ENCODE measurements around the gene GNAS. TPM values are rescaled to one million over a fixed set of nuclear protein-coding genes. Genes with fewer than 3 reads are reported as not detected.
"Not testable (repeated sequence)": the region's sequence is repeated elsewhere in the genome, so short reads cannot be mapped to it uniquely, and the experiment has no call there.

GNAS gene
- total RNA-seq, 2 donors from 2014 or later, result 1,246 to 1,267 TPM

DNA sequence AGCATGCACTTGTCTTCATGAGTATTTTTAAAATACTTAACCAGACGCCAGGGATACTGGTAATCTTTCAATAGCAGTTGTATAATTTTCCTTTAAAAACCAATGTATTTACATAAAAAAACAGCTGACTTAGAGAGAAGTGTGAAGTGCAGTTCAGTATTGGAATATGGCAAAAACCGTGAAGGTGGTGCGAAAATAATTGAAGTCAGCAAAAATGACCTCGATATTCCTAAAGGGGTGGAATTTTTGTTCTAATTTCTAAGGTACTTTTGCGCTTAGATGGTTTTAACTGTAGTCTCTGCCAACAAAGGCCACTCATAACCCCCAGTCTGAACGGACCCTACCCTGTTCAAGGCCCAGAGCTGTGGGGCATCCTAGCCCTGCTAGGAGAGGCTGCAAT lies 27.1 kb upstream of the GNAS start:
- no peak overlapping the region for H3K4me3 Mint-ChIP-seq
- 90 to 98% methylated on average over 6 of the region's 6 CpGs for WGBS, 2 experiments (ENCODE audit: insufficient coverage in 1 of 2, insufficient read length in 1 of 2)
- peaks cover 3% of the 10 kb centered on the region for H3K9me3 Mint-ChIP-seq
- peaks cover 17% of the 10 kb centered on the region for H3K36me3 ChIP-seq (ENCODE audit: control insufficient read depth, insufficient read depth, low read length)
- no peaks in the 10 kb centered on the region for H3K4me1 ChIP-seq (ENCODE audit: control insufficient read depth, insufficient read depth, low read length)
- H3K36me3 Mint-ChIP-seq (ENCODE audit: low read depth), result peaks cover 33% of the 10 kb centered on the region
- H3K27me3 ChIP-seq (ENCODE audit: control insufficient read depth, insufficient read depth, low read length, poor library complexity, severe bottlenecking), result no peaks in the 10 kb centered on the region
- DNase-seq, result no peak
- H3K27ac Mint-ChIP-seq, result no peak overlapping the region
- H3K4me1 Mint-ChIP-seq, result no peaks in the 10 kb centered on the region
- H3K9me3 ChIP-seq (ENCODE audit: control insufficient read depth, low read length), result no peaks in the 10 kb centered on the region
- no peak overlapping the region for H3K4me3 ChIP-seq (ENCODE audit: low read length)
- no peaks in the 10 kb centered on the region for H3K27me3 Mint-ChIP-seq (ENCODE audit: insufficient read depth)
- H3K27ac ChIP-seq (ENCODE audit: low read depth, low read length), result no peak overlapping the region
- TF ChIP-seq, protein P1, sequence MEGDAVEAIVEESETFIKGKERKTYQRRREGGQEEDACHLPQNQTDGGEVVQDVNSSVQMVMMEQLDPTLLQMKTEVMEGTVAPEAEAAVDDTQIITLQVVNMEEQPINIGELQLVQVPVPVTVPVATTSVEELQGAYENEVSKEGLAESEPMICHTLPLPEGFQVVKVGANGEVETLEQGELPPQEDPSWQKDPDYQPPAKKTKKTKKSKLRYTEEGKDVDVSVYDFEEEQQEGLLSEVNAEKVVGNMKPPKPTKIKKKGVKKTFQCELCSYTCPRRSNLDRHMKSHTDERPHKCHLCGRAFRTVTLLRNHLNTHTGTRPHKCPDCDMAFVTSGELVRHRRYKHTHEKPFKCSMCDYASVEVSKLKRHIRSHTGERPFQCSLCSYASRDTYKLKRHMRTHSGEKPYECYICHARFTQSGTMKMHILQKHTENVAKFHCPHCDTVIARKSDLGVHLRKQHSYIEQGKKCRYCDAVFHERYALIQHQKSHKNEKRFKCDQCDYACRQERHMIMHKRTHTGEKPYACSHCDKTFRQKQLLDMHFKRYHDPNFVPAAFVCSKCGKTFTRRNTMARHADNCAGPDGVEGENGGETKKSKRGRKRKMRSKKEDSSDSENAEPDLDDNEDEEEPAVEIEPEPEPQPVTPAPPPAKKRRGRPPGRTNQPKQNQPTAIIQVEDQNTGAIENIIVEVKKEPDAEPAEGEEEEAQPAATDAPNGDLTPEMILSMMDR (conservative IDR thresholded peaks at IDR 0.05), result no peak
- H3K9ac ChIP-seq (ENCODE audit: extremely low read depth, low read length, poor library complexity, severe bottlenecking), result no peak overlapping the region

DNA sequence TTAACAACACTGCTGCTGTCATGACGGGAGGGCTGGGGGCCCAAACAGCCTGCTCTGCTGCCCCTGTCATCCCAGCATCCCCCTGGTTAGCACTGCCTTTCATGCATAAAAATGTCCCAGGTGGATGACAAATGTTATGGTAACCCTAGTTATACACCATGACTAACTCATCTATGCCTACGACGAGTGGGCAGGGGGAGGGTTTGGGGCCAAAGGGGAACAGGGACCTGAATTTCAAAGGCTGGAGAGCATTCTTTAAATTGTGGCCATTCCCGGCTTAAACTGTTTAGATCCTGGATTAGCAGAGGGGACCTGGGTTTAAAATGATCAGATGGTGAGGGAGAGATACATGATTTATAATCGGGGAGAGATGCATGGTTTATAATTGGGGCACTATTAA lies 26.2 kb upstream of the GNAS start:
- H3K9me3 Mint-ChIP-seq, result no peaks in the 10 kb centered on the region
- peaks cover 29% of the 10 kb centered on the region for H3K36me3 Mint-ChIP-seq (ENCODE audit: low read depth)
- no peak overlapping the region for H3K27ac Mint-ChIP-seq

DNA sequence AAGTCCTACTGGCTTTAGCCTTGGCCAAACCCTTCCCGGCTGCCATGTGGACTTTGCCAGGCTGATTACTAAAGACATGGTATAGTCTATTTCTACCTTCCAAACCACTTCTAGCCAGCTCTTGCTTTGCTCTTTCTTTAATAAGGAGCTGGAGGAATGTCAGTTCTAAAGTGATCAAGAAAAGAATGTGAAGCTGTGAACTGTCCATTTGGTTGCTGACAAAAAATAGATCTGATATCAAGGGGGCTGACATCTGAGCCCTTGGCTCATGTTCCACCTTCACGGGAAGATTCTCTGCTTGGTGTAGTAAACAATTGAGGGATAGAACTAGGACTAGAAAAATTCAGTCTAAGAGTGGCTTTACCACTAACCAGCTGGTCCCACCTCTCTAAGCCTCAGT lies 24.4 kb upstream of the GNAS start:
- Mint-ChIP-seq H3K36me3 (ENCODE audit: low read depth) (peaks cover 31% of the 10 kb centered on the region), H3K4me1 (no peaks in the 10 kb centered on the region)

More for the DNA sequence above, 26.2 kb upstream of the GNAS start:
- no peak overlapping the region for H3K4me3 ChIP-seq (ENCODE audit: low read length)
- no peaks in the 10 kb centered on the region for H3K9me3 ChIP-seq (ENCODE audit: control insufficient read depth, low read length)
- no peak overlapping the region for H3K9ac ChIP-seq (ENCODE audit: extremely low read depth, low read length, poor library complexity, severe bottlenecking)
- no peak for DNase-seq
- peaks cover 17% of the 10 kb centered on the region for H3K36me3 ChIP-seq (ENCODE audit: control insufficient read depth, insufficient read depth, low read length)
- no peaks in the 10 kb centered on the region for H3K27me3 ChIP-seq (ENCODE audit: control insufficient read depth, insufficient read depth, low read length, poor library complexity, severe bottlenecking)
- TF ChIP-seq, protein P1 (conservative IDR thresholded peaks at IDR 0.05), result no peak
- 88 to 93% methylated on average over 4 of the region's 5 CpGs for WGBS, 2 experiments (ENCODE audit: insufficient coverage in 1 of 2, insufficient read length in 1 of 2)
- H3K4me1 ChIP-seq (ENCODE audit: control insufficient read depth, insufficient read depth, low read length), result no peaks in the 10 kb centered on the region
- Mint-ChIP-seq H3K4me3 (no peak overlapping the region), H3K4me1 (no peaks in the 10 kb centered on the region), H3K27me3 (ENCODE audit: insufficient read depth) (no peaks in the 10 kb centered on the region)
- no peak overlapping the region for H3K27ac ChIP-seq (ENCODE audit: low read depth, low read length)

DNA sequence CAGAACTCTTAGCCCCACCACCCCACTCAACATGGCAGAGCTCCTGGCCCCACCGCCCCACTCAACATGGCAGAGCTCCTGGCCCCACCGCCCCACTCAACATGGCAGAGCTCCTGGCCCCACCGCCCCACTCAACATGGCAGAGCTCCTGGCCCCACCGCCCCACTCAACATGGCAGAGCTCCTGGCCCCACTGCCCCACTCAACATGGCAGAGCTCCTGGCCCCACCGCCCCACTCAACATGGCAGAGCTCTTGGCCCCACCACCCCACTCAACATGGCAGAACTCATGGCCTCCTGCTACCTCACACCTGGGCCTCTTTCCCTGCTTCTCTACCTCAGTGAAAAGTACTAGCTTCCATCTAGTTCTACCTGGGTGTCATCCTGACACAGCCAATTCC lies 23.7 kb upstream of the GNAS start:
- H3K27ac ChIP-seq (ENCODE audit: low read depth, low read length); H3K27ac Mint-ChIP-seq; H3K4me3 Mint-ChIP-seq; H3K9ac ChIP-seq (ENCODE audit: extremely low read depth, low read length, poor library complexity, severe bottlenecking); H3K9me3 ChIP-seq (ENCODE audit: control insufficient read depth, low read length); DNase-seq; H3K27me3 ChIP-seq (ENCODE audit: control insufficient read depth, insufficient read depth, low read length, poor library complexity, severe bottlenecking); H3K4me1 ChIP-seq (ENCODE audit: control insufficient read depth, insufficient read depth, low read length); H3K4me3 ChIP-seq (ENCODE audit: low read length); H3K4me1 Mint-ChIP-seq; H3K27me3 Mint-ChIP-seq (ENCODE audit: insufficient read depth); H3K9me3 Mint-ChIP-seq: not testable (repeated sequence)
- peaks cover 31% of the 10 kb centered on the region for H3K36me3 Mint-ChIP-seq (ENCODE audit: low read depth)
- peaks cover 19% of the 10 kb centered on the region for H3K36me3 ChIP-seq (ENCODE audit: control insufficient read depth, insufficient read depth, low read length)
- WGBS, 2 experiments (ENCODE audit: insufficient coverage in 1 of 2, insufficient read length in 1 of 2), result 93% methylated on average over 2 of the region's 5 CpGs; no CpG with 5 or more reads in 1 of the 2 experiments

More for the DNA sequence above, 24.4 kb upstream of the GNAS start:
- H3K27ac Mint-ChIP-seq, result no peak overlapping the region
- H3K4me3 Mint-ChIP-seq, result no peak overlapping the region
- no peaks in the 10 kb centered on the region for H3K9me3 ChIP-seq (ENCODE audit: control insufficient read depth, low read length)
- H3K27me3 ChIP-seq (ENCODE audit: control insufficient read depth, insufficient read depth, low read length, poor library complexity, severe bottlenecking), result no peaks in the 10 kb centered on the region
- H3K36me3 ChIP-seq (ENCODE audit: control insufficient read depth, insufficient read depth, low read length), result peaks cover 22% of the 10 kb centered on the region
- 91 to 100% methylated on average over 1 to 2 of the region's 2 CpGs for WGBS, 2 experiments (ENCODE audit: insufficient coverage in 1 of 2, insufficient read length in 1 of 2)
- TF ChIP-seq, protein P1 (conservative IDR thresholded peaks at IDR 0.05), result no peak
- H3K9me3 Mint-ChIP-seq, result no peaks in the 10 kb centered on the region
- no peak overlapping the region for H3K9ac ChIP-seq (ENCODE audit: extremely low read depth, low read length, poor library complexity, severe bottlenecking)
- no peaks in the 10 kb centered on the region for H3K27me3 Mint-ChIP-seq (ENCODE audit: insufficient read depth)
- H3K4me3 ChIP-seq (ENCODE audit: low read length), result no peak overlapping the region
- H3K4me1 ChIP-seq (ENCODE audit: control insufficient read depth, insufficient read depth, low read length), result no peaks in the 10 kb centered on the region
- no peak overlapping the region for H3K27ac ChIP-seq (ENCODE audit: low read depth, low read length)
- DNase-seq, result no peak
